ENCODE results near the gene PIEZO1. TPM values are rescaled to one million over a fixed set of nuclear protein-coding genes. Genes with fewer than 3 reads are reported as not detected.

PIEZO1 gene
- total and polyA plus RNA-seq, 10 of the 15 experiments (the other 5 are each of a cell fraction or from before 2014, with no cell fraction given): 1.3 to 169 (median 33.4) TPM

GRCh38 chr16:88812513-88813268, 27.7 kb upstream of the PIEZO1 start:
- peak overlapping the region; percentile 86 for H2AFZ ChIP-seq (ENCODE audit: control insufficient read depth, low read depth, low read length)
- RAD21 ChIA-PET (ENCODE audit: unreplicated experiment): interaction anchor here (0.6 to 4.0 kb wide), 9 partner anchors 32 to 887 kb away, joined by 3 to 14 read pairs (median 4); partner anchors contain the start of genes CDH15, GALNS, TRAPPC2L and ZNF778
- POLR2A ChIA-PET: interaction anchor here (1.0 to 4.2 kb wide), 6 partner anchors 11 to 128 kb away, joined by 3 to 30 read pairs (median 6); no protein-coding TSS in a partner anchor

More at GRCh38 chr16:88812513-88813268, 27.7 kb upstream of the PIEZO1 start:
- no TSS peak for BruUV-seq (replicated peaks)
- Histone ChIP-seq H3K4me2 (ENCODE audit: control insufficient read depth, insufficient read depth) (peak overlapping the region; percentile 85), H3K27me3 (replicated peaks in 1 of 2; ENCODE audit: control insufficient read depth in 2 of 2, insufficient read depth in 2 of 2, low read length in 1 of 2) (no peaks in the 10 kb centered on the region), H3K36me3 (ENCODE audit: control insufficient read depth in 2 of 2, insufficient read depth in 2 of 2, low read length in 1 of 2) (peaks cover 6 to 20% of the 10 kb centered on the region in 2 experiments; a peak in 3 of 4 replicates), H3K4me3 (peak overlapping the region; percentile 58), H3K79me2 (ENCODE audit: control insufficient read depth, insufficient read depth, low read length) (peaks cover 26% of the 10 kb centered on the region), H3K9ac (ENCODE audit: control insufficient read depth, insufficient read depth, low read length) (peak overlapping the region; percentile 88), H3K9me3 (replicated peaks; ENCODE audit: control insufficient read depth, insufficient read depth, low read length) (no peaks in the 10 kb centered on the region), H3K27ac (ENCODE audit: control insufficient read depth, insufficient read depth) (peak overlapping the region; percentile 95), H4K20me1 (ENCODE audit: control insufficient read depth, insufficient read depth) (no peaks in the 10 kb centered on the region), H3K4me1 (ENCODE audit: control insufficient read depth, insufficient read depth, low read length) (peaks cover 20% of the 10 kb centered on the region)
- intact Hi-C loops (cut with micrococcal nuclease; ENCODE audit: unreplicated experiment): loop anchor here (5.0 kb wide), 2 partner anchors 45 to 160 kb away; partner anchors contain the start of genes CYBA, GALNS and TRAPPC2L
- CTCF ChIA-PET: interaction anchor here (0.7 to 2.6 kb wide), 11 partner anchors 13 to 402 kb away, joined by 3 to 19 read pairs (median 4); partner anchors contain the start of genes GALNS and TRAPPC2L
- SMC1A ChIA-PET (ENCODE audit: uncharacterized antibody, unreplicated experiment): interaction anchor here (0.7 to 1.6 kb wide), 4 partner anchors 31 to 354 kb away, joined by 3 to 4 read pairs (median 4); no protein-coding TSS in a partner anchor
- TF ChIP-seq ZNF24 (IDR thresholded peaks at IDR 0.05) (0 out of 2 replicates have a peak, but pooled peaks have one; percentile 1), CBFB (IDR thresholded peaks at IDR 0.05; ENCODE audit: low read depth) (no peak), HCFC1 (IDR thresholded peaks at IDR 0.05; ENCODE audit: low read length) (no peak), DPF2 (IDR thresholded peaks at IDR 0.05) (0 out of 2 replicates have a peak, but pooled peaks have one; percentile 22), MLLT1 (IDR thresholded peaks at IDR 0.05) (peak; percentile 75), IKZF1 (conservative IDR thresholded peaks at IDR 0.05) (0 out of 2 replicates have a peak, but pooled peaks have one; percentile 6), ZNF217 (IDR thresholded peaks at IDR 0.05) (0 out of 2 replicates have a peak, but pooled peaks have one; percentile 5)
- ATAC-seq: no peak
- 57% methylated on average over 37 of the region's 37 CpGs for WGBS (ENCODE audit: insufficient coverage, insufficient replicate concordance, low lambda C conversion rate, missing lambda C conversion rate)
- in situ Hi-C loops (cut with MboI): no loop called here
- no peak for FAIRE-seq
- no peak for DNase-seq (ENCODE audit: low read depth, low spot score)

Data from GM12878 (cell line).